Body of pancreas (tissue), 4 donors: ENCODE data around the gene SLC6A7. TPM values are rescaled to one million over a fixed set of nuclear protein-coding genes. Genes with fewer than 3 reads are reported as not detected.

Experiments used
- ATAC-seq: fragments of 150-250 bp; one replicate; pipeline ENCODE4 v1.9.1; 2016
- DNase-seq, 4 donors: peaks; one replicate each; pipeline ENCODE4 v3.0.0-alpha.2; 2019
- H3K27ac ChIP-seq, 4 donors: fragments of 200-600 bp; sonication (generic); 1 replicate in 3 of 4; 2 replicates in 1 of 4; pipeline versions ENCODE4 v1.5.1 to v1.6.1; 2016 to 2019; ENCODE audit warnings: mild to moderate bottlenecking in 1 of 4, mixed read lengths in 1 of 4, moderate library complexity in 1 of 4
- H3K27me3 ChIP-seq, 2 donors: fragments of 200-600 bp; sonication (generic); one replicate each; pipeline ENCODE4 v1.6.0; 2016; ENCODE audit warnings: mild to moderate bottlenecking in 1 of 2
- H3K36me3 ChIP-seq, 2 donors: fragments of 200-600 bp; sonication (generic); replicated peaks in 1 of 2; 2 replicates each; pipeline ENCODE4 v1.5.1; 2016; ENCODE audit warnings: low read depth in 2 of 2; ENCODE audit not compliant: insufficient read depth in 1 of 2
- H3K4me1 ChIP-seq: fragments of 200-600 bp; sonication (generic); one replicate; pipeline ENCODE4 v1.6.0; 2016
- H3K4me3 ChIP-seq, 2 donors: fragments of 200-600 bp; sonication (generic); 1 replicate in 1 of 2; 2 replicates in 1 of 2; pipeline ENCODE4 v1.5.1; 2016 to 2019
- H3K9me3 ChIP-seq, 3 donors: fragments of 200-600 bp; sonication (generic); 1 replicate in 2 of 3; 2 replicates in 1 of 3; pipeline ENCODE4 v1.5.1; 2016
- POLR2A ChIP-seq, 3 donors: fragments of 450-650 bp; IDR thresholded peaks; one replicate each; pipeline ENCODE4 v1.6.1; 2016; ENCODE audit warnings: antibody characterized with exemption in 3 of 3, mild to moderate bottlenecking in 2 of 3
- WGBS, 2 donors: methylation state at CpG; one replicate each; pipeline ENCODE4 v1.1.5; 2017; 5-methylcytosine and 5-hydroxymethylcytosine counted together
- intact Hi-C: fragments of 100-400 bp; cut with DNase I; formaldehyde crosslinking; loops from one replicate; pipeline ENCODE4 v1.15.1; 2023
- total RNA-seq, 2 donors: library from RNA; depleted of rRNA; stranded (reverse); fragments of >200 nt; gene quantifications; one replicate each; pipeline ENCODE4 v1.1.0, GENCODE V29; 2016
- TF ChIP-seq, protein P1 (sequence below), 7 experiments: fragments of 450-650 bp in 4 of 7; fragments of 200-600 bp in 3 of 7; sonication (generic) in 3 of 7; IDR thresholded peaks; one replicate each; pipeline ENCODE4 v1.5.1; 2016 to 2019; ENCODE audit warnings: antibody characterized with exemption in 7 of 7

The SLC6A7 gene
- total RNA-seq, 2 donors from 2014 or later, result not detected

DNA sequence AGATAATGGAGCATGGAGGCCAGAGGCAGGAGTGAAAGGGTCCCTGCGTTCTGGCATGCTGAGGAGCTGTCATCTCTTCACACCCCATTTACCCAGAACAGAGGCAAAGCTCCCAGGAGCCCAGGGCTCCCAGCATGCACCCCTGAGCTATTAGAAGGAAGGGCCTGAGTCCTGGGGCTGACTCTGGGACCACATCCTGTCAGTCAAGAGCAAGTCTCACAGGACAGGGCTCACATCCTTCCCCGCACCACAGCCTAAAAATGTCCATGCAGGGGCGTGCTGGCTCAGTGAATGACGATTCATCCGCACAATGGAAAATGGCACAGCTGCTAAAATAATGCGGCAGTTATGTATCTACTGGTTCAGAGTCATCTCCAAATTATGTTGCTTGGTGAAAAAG lies 68.3 kb downstream of the SLC6A7 start:
- no peak for ATAC-seq

More for the DNA sequence above, 68.3 kb downstream of the SLC6A7 start:
- no peaks in the 10 kb centered on the region for H3K27me3 ChIP-seq
- H3K27ac ChIP-seq, result no peak overlapping the region
- TF ChIP-seq, protein P1, sequence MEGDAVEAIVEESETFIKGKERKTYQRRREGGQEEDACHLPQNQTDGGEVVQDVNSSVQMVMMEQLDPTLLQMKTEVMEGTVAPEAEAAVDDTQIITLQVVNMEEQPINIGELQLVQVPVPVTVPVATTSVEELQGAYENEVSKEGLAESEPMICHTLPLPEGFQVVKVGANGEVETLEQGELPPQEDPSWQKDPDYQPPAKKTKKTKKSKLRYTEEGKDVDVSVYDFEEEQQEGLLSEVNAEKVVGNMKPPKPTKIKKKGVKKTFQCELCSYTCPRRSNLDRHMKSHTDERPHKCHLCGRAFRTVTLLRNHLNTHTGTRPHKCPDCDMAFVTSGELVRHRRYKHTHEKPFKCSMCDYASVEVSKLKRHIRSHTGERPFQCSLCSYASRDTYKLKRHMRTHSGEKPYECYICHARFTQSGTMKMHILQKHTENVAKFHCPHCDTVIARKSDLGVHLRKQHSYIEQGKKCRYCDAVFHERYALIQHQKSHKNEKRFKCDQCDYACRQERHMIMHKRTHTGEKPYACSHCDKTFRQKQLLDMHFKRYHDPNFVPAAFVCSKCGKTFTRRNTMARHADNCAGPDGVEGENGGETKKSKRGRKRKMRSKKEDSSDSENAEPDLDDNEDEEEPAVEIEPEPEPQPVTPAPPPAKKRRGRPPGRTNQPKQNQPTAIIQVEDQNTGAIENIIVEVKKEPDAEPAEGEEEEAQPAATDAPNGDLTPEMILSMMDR (IDR thresholded peaks at IDR 0.05), result no peak
- no peak for TF ChIP-seq POLR2A (IDR thresholded peaks at IDR 0.05)
- no peaks in the 10 kb centered on the region for H3K36me3 ChIP-seq
- no peaks in the 10 kb centered on the region for H3K9me3 ChIP-seq
- H3K4me3 ChIP-seq, result no peak overlapping the region
- no peaks in the 10 kb centered on the region for H3K4me1 ChIP-seq
- intact Hi-C loops, result no loop called here
- DNase-seq, result no peak
- WGBS, 2 donors, result 69 to 95% methylated on average over 5 to 6 of the region's 6 CpGs

Other genes starting within 250 kb of the SLC6A7 start
- gene PDE6A, start 245.3 kb upstream of the SLC6A7 start, total RNA-seq, result not detected
- 1 to 10 TPM; 2.3 to 6.5 TPM for gene SLC26A2, start 229.3 kb upstream of the SLC6A7 start, total RNA-seq
- 1 to 10 TPM; 2.1 to 3.0 TPM for gene TIGD6, start 189.4 kb upstream of the SLC6A7 start, total RNA-seq
- gene HMGXB3, start 189.3 kb upstream of the SLC6A7 start, total RNA-seq, result 10 to 100 TPM; 22.6 to 43.5 TPM
- gene CSF1R, start 103.5 kb upstream of the SLC6A7 start, total RNA-seq, result 10 to 100 TPM in 1 of 2 donors, 1 to 10 TPM in 1; 5.3 to 13.5 TPM
- 10 to 100 TPM; 24.1 to 34.2 TPM for gene PDGFRB, start 34.2 kb upstream of the SLC6A7 start, total RNA-seq
- not detected for gene CDX1, start 23.3 kb upstream of the SLC6A7 start, total RNA-seq
- gene CAMK2A, start 99.7 kb downstream of the SLC6A7 start, total RNA-seq, result under 1 TPM in 1 of 2 donors, not detected in 1; 0.26 TPM
- under 1 TPM in 1 of 2 donors, not detected in 1; 0.26 TPM for gene ARSI, start 112.8 kb downstream of the SLC6A7 start, total RNA-seq
- gene TCOF1, start 167.6 kb downstream of the SLC6A7 start, total RNA-seq, result 10 to 100 TPM; 18.9 to 23.4 TPM
- 100 to 1,000 TPM; 130 to 405 TPM for gene CD74, start 222.8 kb downstream of the SLC6A7 start, total RNA-seq